ENCODE measurements around the gene HSPB3.
"Not testable (repeated sequence)": the region's sequence is repeated elsewhere in the genome, so short reads cannot be mapped to it uniquely, and the experiment has no call there.

The HSPB3 gene

GRCh38 chr5:54455413-54456157 lies at the start of gene HSPB3:
Gene HSPB3 (plus strand): TSS chr5:54455699. CDS start chr5:54455790, 91 bp downstream.
- no peak for DNase-seq

DNA sequence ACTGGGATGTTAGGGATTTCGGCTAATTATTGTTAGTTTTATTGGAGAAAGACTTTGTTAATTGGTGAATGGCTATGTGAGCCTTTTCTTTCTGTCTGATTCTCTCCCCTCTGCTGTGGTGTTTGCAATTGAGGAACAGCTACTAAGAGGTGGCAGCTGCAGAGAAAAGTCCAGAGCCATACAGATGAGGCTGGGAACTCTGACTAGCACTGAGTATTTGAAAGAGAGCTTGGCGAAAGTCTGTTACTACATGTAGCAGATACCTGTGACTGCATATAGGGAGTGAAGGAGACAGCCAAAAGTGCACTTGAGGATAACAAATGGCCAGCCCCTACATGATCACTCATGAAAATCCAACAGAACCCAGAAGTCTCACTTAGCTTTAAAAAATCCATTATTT lies 44.3 kb upstream of the HSPB3 start:
- DNase-seq: no peak

DNA sequence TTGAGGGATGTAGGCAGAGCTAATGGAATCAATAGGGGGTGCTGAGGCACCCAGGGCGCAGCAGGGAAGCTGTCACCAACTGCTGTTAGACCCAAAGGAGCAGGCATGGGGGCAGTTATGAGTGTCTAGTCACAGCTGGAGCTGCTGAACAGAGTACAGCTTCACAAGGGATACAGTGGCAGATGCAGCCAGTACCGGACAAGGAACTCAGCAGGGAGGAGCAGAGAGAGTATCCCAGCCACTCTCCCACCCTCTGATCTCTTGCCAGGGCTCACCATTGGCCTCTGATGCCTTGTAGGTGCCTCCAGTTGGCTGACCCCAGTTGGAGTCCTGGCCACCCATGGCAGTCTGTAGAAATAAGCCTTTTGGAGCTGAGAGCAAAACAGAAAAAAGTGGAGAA lies 42.6 kb upstream of the HSPB3 start:
- DNase-seq: no peak

DNA sequence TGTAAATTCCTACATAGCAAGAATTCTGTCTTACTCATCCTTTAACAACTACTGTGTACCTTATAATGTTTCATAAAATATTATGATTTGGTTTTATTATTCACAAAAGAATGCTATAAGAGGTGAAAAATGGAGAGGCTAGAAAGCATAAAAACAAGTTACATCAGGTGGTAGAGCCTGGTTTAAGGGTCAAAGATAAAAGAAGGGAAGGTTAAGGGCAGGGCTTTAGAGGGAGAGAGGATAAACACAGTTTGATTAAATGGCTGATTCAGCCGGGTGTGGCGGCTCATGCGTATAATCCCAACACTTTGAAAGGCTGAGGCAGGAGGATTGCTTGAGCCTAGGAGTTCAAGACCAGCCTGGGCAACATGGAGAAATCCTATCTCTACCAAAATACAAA lies 40.4 kb upstream of the HSPB3 start:
- no peak for DNase-seq

- no peak for DNase-seq
These were observed 39.5 kb upstream of the HSPB3 start for GRCh38 chr5:54415896-54416601.

- DNase-seq: peak in 1 of 2 experiments; percentile 47
These were observed 35.7 kb upstream of the HSPB3 start for GRCh38 chr5:54419573-54420423.

GRCh38 chr5:54420511-54420910 lies 35.0 kb upstream of the HSPB3 start:
- not testable (repeated sequence) for DNase-seq

DNA sequence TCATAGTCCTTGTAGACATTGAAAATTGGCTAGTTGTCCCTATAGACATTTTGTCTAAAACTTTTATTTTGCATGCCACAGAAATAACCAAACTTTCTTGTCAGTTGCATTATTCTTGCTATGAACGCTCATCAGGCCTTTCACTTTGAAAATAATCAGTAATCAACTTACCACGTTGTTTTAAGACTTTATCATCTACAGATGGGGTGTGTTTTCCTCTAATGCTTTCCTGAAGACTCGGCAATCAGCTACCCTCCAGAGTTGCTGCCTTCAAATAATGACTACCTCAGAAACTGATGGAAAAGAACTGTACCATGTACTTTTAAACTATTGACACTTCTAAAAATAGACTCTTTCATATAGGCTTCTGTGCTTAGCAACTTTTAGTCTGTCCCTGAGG lies 33.5 kb upstream of the HSPB3 start:
- DNase-seq: no peak

- no peak for DNase-seq
These were observed 30.2 kb upstream of the HSPB3 start for GRCh38 chr5:54425258-54425657.

DNA sequence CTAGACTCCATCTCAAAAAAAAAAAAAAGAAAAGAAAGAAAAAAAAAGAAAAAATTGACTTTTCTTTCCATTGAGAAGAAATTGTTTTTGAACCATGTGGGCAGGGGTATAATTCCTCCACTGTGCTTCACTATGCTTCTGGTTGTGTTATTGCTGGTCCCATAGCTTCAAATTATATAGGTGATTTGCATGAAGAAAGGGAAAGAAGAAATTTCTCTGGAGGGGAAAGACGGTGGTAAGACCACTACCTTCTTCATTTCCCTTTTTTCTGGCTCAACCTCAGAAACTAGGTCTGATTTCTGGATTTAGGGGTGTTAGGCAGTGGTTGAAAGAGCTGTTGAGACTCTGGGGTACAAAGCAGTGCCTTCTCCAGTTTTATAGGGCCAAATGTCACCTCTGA lies 29.3 kb upstream of the HSPB3 start:
- DNase-seq: no peak

DNA sequence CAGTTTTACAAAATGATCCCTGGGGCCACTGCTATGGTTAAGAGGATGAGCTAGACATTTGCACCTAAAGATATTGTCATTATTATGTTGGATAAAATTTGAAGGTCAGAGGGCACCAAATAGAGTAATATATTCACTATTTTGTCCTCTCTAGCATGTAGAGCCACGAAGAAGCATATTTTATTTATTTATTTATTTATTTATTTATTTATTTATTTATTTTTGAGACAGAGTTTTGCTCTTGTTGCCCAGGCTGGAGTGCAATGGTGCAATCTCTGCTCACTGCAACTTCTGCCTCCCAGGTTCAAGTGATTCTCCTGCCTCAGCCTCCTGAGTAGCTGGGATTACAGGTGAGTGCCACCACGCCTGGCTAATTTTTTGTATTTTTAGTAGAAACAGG lies 20.8 kb upstream of the HSPB3 start:
- not testable (repeated sequence) for DNase-seq

GRCh38 chr5:54438620-54439389 lies 16.7 kb upstream of the HSPB3 start:
- DNase-seq: no peak

DNA sequence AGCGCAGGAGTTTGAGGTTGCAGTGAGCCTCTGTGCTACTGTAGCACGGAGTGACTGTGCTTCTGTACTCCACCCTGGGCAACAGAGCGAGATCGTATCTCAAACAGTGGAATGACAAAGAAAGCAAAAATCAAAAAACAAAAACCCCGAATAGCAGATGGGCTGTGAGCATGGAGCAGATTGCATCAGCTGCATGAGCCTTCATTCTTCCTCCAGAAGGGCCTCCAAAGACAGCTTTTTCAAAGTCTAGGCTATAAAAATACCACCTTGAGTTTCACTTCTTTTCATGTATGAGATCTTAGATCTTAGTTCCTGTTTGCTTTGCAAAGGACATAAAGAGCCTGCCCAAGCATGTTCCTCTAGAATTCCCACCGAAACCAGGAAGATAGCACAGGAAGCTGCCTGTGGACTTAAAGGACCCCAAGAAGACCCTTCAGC lies 15.0 kb upstream of the HSPB3 start:
- no peak for DNase-seq

DNA sequence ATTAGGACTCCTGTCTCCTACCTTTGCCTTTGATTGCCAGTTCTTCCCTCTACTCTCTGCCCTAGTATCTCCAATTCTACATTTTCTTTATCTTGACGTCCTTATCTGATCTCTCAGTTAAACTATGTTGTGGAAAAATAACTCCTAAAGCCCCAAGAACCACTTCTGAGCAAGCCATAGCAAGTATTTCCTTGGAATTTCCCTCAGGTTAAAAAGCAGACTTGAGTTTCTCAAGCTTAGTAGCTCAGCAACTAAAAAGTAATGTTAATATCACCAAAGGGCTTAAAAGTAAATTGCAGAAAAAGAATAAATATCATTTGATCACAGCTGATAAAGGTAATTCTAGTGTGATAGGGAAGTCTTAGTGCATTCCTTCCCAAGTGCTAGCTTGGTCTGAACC lies 13.2 kb upstream of the HSPB3 start:
- DNase-seq: no peak

DNA sequence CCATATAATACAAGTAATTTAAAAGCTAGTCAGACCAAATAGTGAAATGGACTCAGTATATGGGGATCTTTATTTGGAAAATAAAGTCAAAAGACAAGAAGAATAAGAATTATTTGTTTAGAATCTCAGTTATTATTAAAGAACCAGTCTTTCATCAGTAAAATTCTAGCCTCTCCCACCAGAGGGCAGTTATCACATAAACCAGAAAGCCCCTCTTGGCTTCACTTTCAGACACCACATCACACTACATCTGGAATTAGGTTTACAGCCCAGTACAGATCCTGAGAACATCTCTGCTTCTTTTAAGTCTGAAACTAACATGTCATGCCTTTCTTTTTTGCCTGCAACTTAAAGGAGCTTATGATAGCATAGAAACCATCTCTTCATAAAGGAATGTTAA lies 12.2 kb upstream of the HSPB3 start:
- DNase-seq: no peak

- no peak for DNase-seq
These were observed 9.7 kb upstream of the HSPB3 start for GRCh38 chr5:54445691-54446378.

GRCh38 chr5:54446379-54446732 lies 9.1 kb upstream of the HSPB3 start:
- DNase-seq: no peak

DNA sequence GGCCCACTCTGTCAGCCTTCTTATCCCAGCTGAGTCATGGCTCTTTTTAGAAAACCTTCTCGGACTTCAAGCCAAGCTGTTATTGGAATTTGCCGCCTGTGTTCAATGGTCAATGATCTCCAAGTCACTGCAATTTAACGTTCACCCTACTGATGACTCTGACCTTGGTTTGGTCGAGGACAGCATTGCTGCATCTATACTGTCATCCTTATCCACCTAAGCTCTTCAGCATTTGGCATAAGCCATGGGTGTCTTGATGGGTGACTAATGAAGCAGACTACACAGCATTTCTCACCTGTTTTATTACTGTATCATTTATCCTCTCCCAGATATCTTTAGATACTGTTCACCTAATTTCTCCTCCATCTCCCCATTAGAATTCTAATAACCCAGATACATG lies 5.6 kb upstream of the HSPB3 start:
- no peak for DNase-seq

- no peak for DNase-seq
These were observed 5.0 kb upstream of the HSPB3 start for GRCh38 chr5:54450542-54450941.

GRCh38 chr5:54453046-54453445 lies 2.5 kb upstream of the HSPB3 start:
- DNase-seq: no peak

GRCh38 chr5:54454602-54455001 lies 897 bp upstream of the HSPB3 start:
- DNase-seq: no peak

Data from NCI-H187 (cell line).